Tibial nerve (tissue), 3 donors: ENCODE results near the gene GNAQ.

Source experiments
- POLR2A ChIP-seq, 2 donors: fragments of 450-650 bp; IDR thresholded peaks; one replicate each; pipeline ENCODE4 v1.6.1; 2017; ENCODE audit warnings: antibody characterized with exemption in 2 of 2, mild to moderate bottlenecking in 2 of 2, moderate library complexity in 2 of 2
- TF ChIP-seq, protein P1 (sequence below), 5 experiments: fragments of 200-600 bp in 3 of 5; fragments of 450-650 bp in 2 of 5; sonication (generic) in 3 of 5; IDR thresholded peaks; one replicate each; pipeline ENCODE4 v1.5.1; 2016 to 2019; ENCODE audit warnings: antibody characterized with exemption in 5 of 5, mild to moderate bottlenecking in 3 of 5, moderate library complexity in 2 of 5

- TF ChIP-seq, protein P1, sequence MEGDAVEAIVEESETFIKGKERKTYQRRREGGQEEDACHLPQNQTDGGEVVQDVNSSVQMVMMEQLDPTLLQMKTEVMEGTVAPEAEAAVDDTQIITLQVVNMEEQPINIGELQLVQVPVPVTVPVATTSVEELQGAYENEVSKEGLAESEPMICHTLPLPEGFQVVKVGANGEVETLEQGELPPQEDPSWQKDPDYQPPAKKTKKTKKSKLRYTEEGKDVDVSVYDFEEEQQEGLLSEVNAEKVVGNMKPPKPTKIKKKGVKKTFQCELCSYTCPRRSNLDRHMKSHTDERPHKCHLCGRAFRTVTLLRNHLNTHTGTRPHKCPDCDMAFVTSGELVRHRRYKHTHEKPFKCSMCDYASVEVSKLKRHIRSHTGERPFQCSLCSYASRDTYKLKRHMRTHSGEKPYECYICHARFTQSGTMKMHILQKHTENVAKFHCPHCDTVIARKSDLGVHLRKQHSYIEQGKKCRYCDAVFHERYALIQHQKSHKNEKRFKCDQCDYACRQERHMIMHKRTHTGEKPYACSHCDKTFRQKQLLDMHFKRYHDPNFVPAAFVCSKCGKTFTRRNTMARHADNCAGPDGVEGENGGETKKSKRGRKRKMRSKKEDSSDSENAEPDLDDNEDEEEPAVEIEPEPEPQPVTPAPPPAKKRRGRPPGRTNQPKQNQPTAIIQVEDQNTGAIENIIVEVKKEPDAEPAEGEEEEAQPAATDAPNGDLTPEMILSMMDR (IDR thresholded peaks at IDR 0.05): no peak
- no peak for TF ChIP-seq POLR2A (IDR thresholded peaks at IDR 0.05)
Observed at GRCh38 chr9:77679088-77679487, 352.5 kb downstream of the GNAQ start.
